GM12864 (cell line): Measurements from ENCODE around the gene PREX1.

Experiments
- DNase-seq: peaks from one replicate; pipeline ENCODE4 v3.0.0-alpha.2; 2011; ENCODE audit warnings: low read depth
- H3K4me3 ChIP-seq: 2 replicates; pipeline ENCODE4 v1.5.1; 2011; ENCODE audit warnings: mild to moderate bottlenecking, low read depth, low read length, control low read depth
- CTCF ChIP-seq: IDR thresholded peaks from 2 replicates; pipeline ENCODE4 v1.5.1; 2011; ENCODE audit warnings: low read depth, mild to moderate bottlenecking, moderate library complexity, low read length, control low read depth, inconsistent platforms; ENCODE audit errors: missing control alignments

PREX1 gene

GRCh38 chr20:48787861-48788375 is 39.9 kb downstream of the PREX1 start:
- no peak for DNase-seq
- H3K4me3 ChIP-seq = no peak overlapping the region; the same call in 1 of the 2 replicates
- TF ChIP-seq CTCF = no peak

- H3K4me3 ChIP-seq = no peak overlapping the region; the same call in 1 of the 2 replicates
- no peak for DNase-seq
These were observed 40.7 kb downstream of the PREX1 start for GRCh38 chr20:48786951-48787705.

GRCh38 chr20:48785801-48786200 is 42.0 kb downstream of the PREX1 start:
- TF ChIP-seq CTCF = no peak
- no peak overlapping the region for H3K4me3 ChIP-seq
- DNase-seq = no peak

More at GRCh38 chr20:48786951-48787705, 40.7 kb downstream of the PREX1 start:
- TF ChIP-seq CTCF = no peak

GRCh38 chr20:48785256-48785655 is 42.5 kb downstream of the PREX1 start:
- H3K4me3 ChIP-seq = no peak overlapping the region
- DNase-seq = no peak
- no peak for TF ChIP-seq CTCF

- no peak for TF ChIP-seq CTCF
- peak overlapping the region; percentile 30 for H3K4me3 ChIP-seq
- no peak for DNase-seq
These were observed 43.5 kb downstream of the PREX1 start for GRCh38 chr20:48784273-48784641.

- peak overlapping the region; percentile 10 for H3K4me3 ChIP-seq
- TF ChIP-seq CTCF = no peak
- DNase-seq = no peak
These were observed 44.1 kb downstream of the PREX1 start for GRCh38 chr20:48783533-48784272.

- TF ChIP-seq CTCF = no peak
- H3K4me3 ChIP-seq = peak overlapping the region; percentile 10
- no peak for DNase-seq
These were observed 44.9 kb downstream of the PREX1 start for GRCh38 chr20:48782901-48783308.
